Measurements from ENCODE around the gene ELF4.

The ELF4 gene

GRCh38 chrX:130032552-130032951 is 77.7 kb downstream of the ELF4 start:
- DNase-seq, result no peak

- DNase-seq, result no peak
Observed at GRCh38 chrX:130030826-130031225, 79.5 kb downstream of the ELF4 start.

GRCh38 chrX:130028196-130028595 is 82.1 kb downstream of the ELF4 start:
- DNase-seq, result no peak

- no peak for DNase-seq
Observed at GRCh38 chrX:130027569-130027968, 82.7 kb downstream of the ELF4 start.

GRCh38 chrX:130025256-130025655 is 85.0 kb downstream of the ELF4 start:
- no peak for DNase-seq

- no peak for DNase-seq
Observed at GRCh38 chrX:130024127-130024526, 86.2 kb downstream of the ELF4 start.

- no peak for DNase-seq
Observed at GRCh38 chrX:130020661-130021324, 89.5 kb downstream of the ELF4 start.

GRCh38 chrX:130018143-130018542 is 92.2 kb downstream of the ELF4 start:
- DNase-seq, result no peak

GRCh38 chrX:130015181-130015580 is 95.1 kb downstream of the ELF4 start:
- DNase-seq, result no peak
